GM21390 (cell line): Measurements from ENCODE around the gene SBK1.
"Not testable (repeated sequence)": the region's sequence is repeated elsewhere in the genome, so short reads cannot be mapped to it uniquely, and the experiment has no call there.

ENCODE experiments used
- ATAC-seq: cut with Tn5 transposase; IDR thresholded peaks from one replicate; pipeline ENCODE4 v1.9.1; 2021; ENCODE audit not compliant: unreplicated experiment

The SBK1 gene

DNA sequence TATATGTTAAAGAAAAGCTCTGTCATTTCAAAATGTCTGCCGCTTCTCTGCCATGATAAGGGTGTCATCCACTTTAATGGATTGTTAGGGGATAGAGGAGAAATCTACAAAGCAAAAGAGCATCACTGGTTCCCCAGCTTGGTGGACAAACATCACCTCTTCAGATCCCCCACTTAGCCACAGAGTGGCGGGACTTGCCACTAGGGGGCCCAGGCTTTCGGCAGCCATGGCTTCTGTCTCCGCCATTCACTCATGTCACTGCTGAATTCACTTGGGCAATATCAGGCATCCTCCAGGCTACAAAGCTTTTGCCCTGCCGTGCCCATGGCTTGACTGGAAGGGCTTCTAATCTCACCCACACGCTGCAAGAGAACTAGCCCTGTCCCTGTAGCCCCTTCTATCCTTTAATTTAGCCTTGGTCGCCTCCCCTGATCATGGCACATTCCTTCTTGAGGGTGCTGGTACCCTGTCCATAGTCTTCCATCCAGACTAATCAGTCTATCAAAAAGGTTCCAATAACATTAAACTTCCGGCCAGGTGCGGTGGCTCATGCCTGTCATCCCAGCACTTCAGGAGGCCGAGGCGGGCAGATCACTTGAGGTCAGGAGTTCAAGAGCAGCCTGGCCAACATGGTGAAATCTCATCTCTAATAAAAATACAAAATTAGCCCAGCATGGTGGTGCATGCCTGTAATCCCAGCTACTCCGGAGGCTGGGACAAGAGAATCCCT is 34.7 kb downstream of the SBK1 start:
- no peak for ATAC-seq

- not testable (repeated sequence) for ATAC-seq
Measured at GRCh38 chr16:28330232-28330631, 37.9 kb downstream of the SBK1 start.

DNA sequence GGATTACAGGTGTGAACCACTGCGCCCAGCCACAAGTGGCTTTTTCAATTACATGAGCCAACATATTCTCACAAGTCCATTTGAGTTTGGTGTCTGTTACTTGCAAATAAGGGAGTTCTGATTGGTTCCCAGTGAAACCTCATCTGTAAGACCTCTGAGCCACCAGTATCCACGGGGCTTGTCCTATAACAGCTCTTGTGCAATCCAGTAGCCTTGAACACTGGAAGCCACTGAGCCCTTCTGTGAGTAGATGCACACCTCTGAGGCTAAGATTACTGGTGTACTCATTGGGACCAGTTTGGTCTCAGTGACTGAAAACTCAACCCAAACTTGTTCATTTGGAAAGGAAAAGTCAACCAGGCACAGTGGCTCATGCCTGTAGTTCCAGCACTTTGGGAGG is 38.7 kb downstream of the SBK1 start:
- not testable (repeated sequence) for ATAC-seq

- ATAC-seq = not testable (repeated sequence)
Measured at GRCh38 chr16:28332632-28333031, 40.3 kb downstream of the SBK1 start.

DNA sequence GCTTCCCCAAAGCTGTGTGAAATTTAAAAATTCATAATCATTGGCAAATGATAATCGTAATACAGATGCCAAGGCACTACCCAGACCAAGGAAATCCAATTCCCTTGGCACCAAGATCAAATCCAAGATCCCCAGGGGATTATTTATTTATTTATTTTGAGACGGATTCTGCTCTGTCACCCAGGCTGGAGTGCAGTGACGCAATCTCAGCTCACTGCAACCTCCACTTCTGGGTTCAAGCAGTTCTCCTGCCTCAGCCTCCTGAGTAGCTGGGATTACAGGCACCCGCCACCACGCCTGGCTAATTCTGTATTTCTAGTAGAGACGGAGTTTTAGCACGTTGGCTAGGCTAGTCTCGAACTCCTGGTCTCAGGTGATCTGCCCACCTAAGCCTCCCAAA is 43.4 kb downstream of the SBK1 start:
- not testable (repeated sequence) for ATAC-seq

GRCh38 chr16:28336940-28337710 is 44.8 kb downstream of the SBK1 start:
- ATAC-seq = not testable (repeated sequence)

- ATAC-seq = not testable (repeated sequence)
Measured at GRCh38 chr16:28338230-28338629, 45.9 kb downstream of the SBK1 start.

- ATAC-seq = not testable (repeated sequence)
Measured at GRCh38 chr16:28362600-28362999, 70.3 kb downstream of the SBK1 start.

GRCh38 chr16:28363408-28363807 is 71.1 kb downstream of the SBK1 start, which contains the start of gene NPIPB6:
Gene NPIPB6 (minus strand): TSS chr16:28363508. CDS start chr16:28362822, 686 bp downstream.
- ATAC-seq = not testable (repeated sequence)

DNA sequence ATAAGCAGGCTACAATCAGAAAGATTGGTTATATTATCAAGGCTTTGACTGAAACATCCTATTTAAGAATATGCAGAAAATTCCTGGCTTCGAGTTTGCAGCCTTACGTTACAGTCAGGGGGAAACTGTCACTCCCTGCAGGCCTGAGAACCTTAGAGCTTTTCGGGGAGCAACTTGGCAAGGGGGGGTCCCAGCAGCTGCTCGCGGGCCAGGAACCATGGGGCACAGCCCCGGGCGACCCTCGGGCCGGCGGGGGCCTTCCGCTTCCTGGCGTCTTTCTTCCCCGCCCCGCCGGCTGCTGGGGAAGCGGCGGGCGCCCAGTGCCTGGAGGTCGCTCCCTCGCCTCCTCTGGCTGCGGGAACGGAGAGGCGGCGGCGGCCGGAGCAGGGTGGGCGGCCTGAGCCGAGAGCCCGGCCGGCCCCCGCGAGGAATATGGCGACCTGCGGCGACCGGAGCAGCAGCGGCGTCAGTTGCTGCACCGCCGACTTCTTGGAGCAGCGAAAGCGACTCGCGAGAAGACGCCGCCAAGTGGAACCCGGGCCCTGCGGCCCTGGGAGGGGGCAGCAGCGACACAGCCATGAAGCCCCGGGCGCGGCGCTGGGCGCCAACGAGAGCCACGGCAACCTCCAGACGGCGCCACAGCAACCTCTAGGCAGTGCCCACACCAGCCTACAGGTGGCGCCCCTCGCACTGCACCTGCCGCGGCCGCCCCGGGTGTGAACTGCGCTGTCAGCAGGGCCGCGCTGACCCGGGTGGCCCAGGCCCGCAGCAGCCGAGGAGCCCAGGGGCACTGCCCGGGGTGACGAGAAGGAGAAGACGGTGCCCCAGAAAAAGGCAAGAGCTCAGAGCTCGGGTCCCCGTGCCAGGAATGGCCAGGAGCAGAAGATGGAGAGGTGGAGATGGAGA is 72.2 kb downstream of the SBK1 start:
- ATAC-seq = peak; percentile 87

GRCh38 chr16:28367926-28368325 is 75.6 kb downstream of the SBK1 start:
- not testable (repeated sequence) for ATAC-seq
